ENCODE results near the gene LCA5. TPM values are rescaled to one million over a fixed set of nuclear protein-coding genes. Genes with fewer than 3 reads are reported as not detected.
"Not testable (repeated sequence)": the region's sequence is repeated elsewhere in the genome, so short reads cannot be mapped to it uniquely, and the experiment has no call there.

LCA5 gene
- total RNA-seq, 1 experiment from 2014 or later: 6.5 TPM

- H3K27ac ChIP-seq: no peak overlapping the region
- no peak overlapping the region for H3K4me3 ChIP-seq
- no peaks in the 10 kb centered on the region for H3K9me3 ChIP-seq (replicated peaks)
- H3K4me1 ChIP-seq: 0 out of 2 replicates have a peak, but pooled peaks cover 4% of the 10 kb centered on the region
- DNase-seq: peak in 1 of 2 experiments; percentile 58
- H3K36me3 ChIP-seq: no peaks in the 10 kb centered on the region
- no peaks in the 10 kb centered on the region for H3K27me3 ChIP-seq
Measured at GRCh38 chr6:79466207-79466834, 70.9 kb downstream of the LCA5 start.

GRCh38 chr6:79465381-79465780 lies 71.8 kb downstream of the LCA5 start:
- Histone ChIP-seq H3K9me3 (replicated peaks) (no peaks in the 10 kb centered on the region), H3K36me3 (no peaks in the 10 kb centered on the region), H3K27ac (no peak overlapping the region), H3K4me3 (no peak overlapping the region), H3K4me1 (0 out of 2 replicates have a peak, but pooled peaks cover 4% of the 10 kb centered on the region), H3K27me3 (no peaks in the 10 kb centered on the region)
- DNase-seq: peak in 1 of 2 experiments; percentile 21

- Histone ChIP-seq H3K27me3 (no peaks in the 10 kb centered on the region), H3K4me1 (0 out of 2 replicates have a peak, but pooled peaks cover 4% of the 10 kb centered on the region), H3K4me3 (no peak overlapping the region), H3K27ac (no peak overlapping the region), H3K9me3 (replicated peaks) (no peaks in the 10 kb centered on the region), H3K36me3 (no peaks in the 10 kb centered on the region)
- DNase-seq: no peak
Measured at GRCh38 chr6:79463621-79464050, 73.6 kb downstream of the LCA5 start.

GRCh38 chr6:79461205-79461604 lies 76.0 kb downstream of the LCA5 start:
- DNase-seq: no peak
- H3K9me3 ChIP-seq (replicated peaks): peaks cover 4% of the 10 kb centered on the region; the same call in 1 of the 2 replicates
- H3K27ac ChIP-seq: no peak overlapping the region
- no peaks in the 10 kb centered on the region for H3K36me3 ChIP-seq
- H3K4me1 ChIP-seq: peaks cover 4% of the 10 kb centered on the region; the same call in 1 of the 2 replicates
- no peak overlapping the region for H3K4me3 ChIP-seq
- H3K27me3 ChIP-seq: no peaks in the 10 kb centered on the region

- Histone ChIP-seq H3K4me1 (peaks cover 13% of the 10 kb centered on the region), H3K36me3 (no peaks in the 10 kb centered on the region), H3K27ac (no peak overlapping the region), H3K27me3 (no peaks in the 10 kb centered on the region), H3K9me3 (replicated peaks) (peaks cover 4% of the 10 kb centered on the region; the same call in 1 of the 2 replicates), H3K4me3 (no peak overlapping the region)
- DNase-seq: peak; percentile 26 to 69
Measured at GRCh38 chr6:79455446-79455845, 81.8 kb downstream of the LCA5 start.

GRCh38 chr6:79453558-79454042 lies 83.6 kb downstream of the LCA5 start:
- Histone ChIP-seq H3K4me1 (peaks cover 13% of the 10 kb centered on the region), H3K9me3 (replicated peaks) (peaks cover 4% of the 10 kb centered on the region; the same call in 1 of the 2 replicates), H3K36me3 (no peaks in the 10 kb centered on the region), H3K27me3 (no peaks in the 10 kb centered on the region), H3K27ac (no peak overlapping the region), H3K4me3 (no peak overlapping the region)
- no peak for DNase-seq

GRCh38 chr6:79450984-79451383 lies 86.2 kb downstream of the LCA5 start:
- no peaks in the 10 kb centered on the region for H3K9me3 ChIP-seq (replicated peaks)
- H3K4me3 ChIP-seq: no peak overlapping the region
- DNase-seq: no peak
- no peaks in the 10 kb centered on the region for H3K36me3 ChIP-seq
- no peak overlapping the region for H3K27ac ChIP-seq
- peaks cover 13% of the 10 kb centered on the region for H3K4me1 ChIP-seq
- no peaks in the 10 kb centered on the region for H3K27me3 ChIP-seq

- peaks cover 4% of the 10 kb centered on the region for H3K4me1 ChIP-seq
- H3K27me3 ChIP-seq: no peaks in the 10 kb centered on the region
Measured at GRCh38 chr6:79446006-79446405, 91.2 kb downstream of the LCA5 start.

GRCh38 chr6:79443876-79444275 lies 93.4 kb downstream of the LCA5 start:
- H3K9me3 ChIP-seq (replicated peaks); DNase-seq; H3K27ac ChIP-seq; H3K4me3 ChIP-seq; H3K27me3 ChIP-seq; H3K4me1 ChIP-seq; H3K36me3 ChIP-seq: not testable (repeated sequence)

More at GRCh38 chr6:79446006-79446405, 91.2 kb downstream of the LCA5 start:
- Histone ChIP-seq H3K4me3 (no peak overlapping the region), H3K27ac (no peak overlapping the region; the same call in 1 of the 2 replicates), H3K9me3 (replicated peaks) (0 out of 2 replicates have a peak, but pooled peaks cover 4% of the 10 kb centered on the region), H3K36me3 (no peaks in the 10 kb centered on the region)
- no peak for DNase-seq

- DNase-seq: no peak
- Histone ChIP-seq H3K4me3 (no peak overlapping the region), H3K9me3 (replicated peaks) (0 out of 2 replicates have a peak, but pooled peaks cover 4% of the 10 kb centered on the region), H3K27me3 (no peaks in the 10 kb centered on the region), H3K4me1 (peaks cover 4% of the 10 kb centered on the region), H3K27ac (no peak overlapping the region), H3K36me3 (no peaks in the 10 kb centered on the region)
Measured at GRCh38 chr6:79441192-79441591, 96.0 kb downstream of the LCA5 start.

- Histone ChIP-seq H3K9me3 (replicated peaks) (0 out of 2 replicates have a peak, but pooled peaks cover 4% of the 10 kb centered on the region), H3K4me3 (no peak overlapping the region), H3K4me1 (peaks cover 3% of the 10 kb centered on the region; the same call in 1 of the 2 replicates), H3K27me3 (no peaks in the 10 kb centered on the region), H3K27ac (no peak overlapping the region), H3K36me3 (no peaks in the 10 kb centered on the region)
- no peak for DNase-seq
Measured at GRCh38 chr6:79440598-79440997, 96.6 kb downstream of the LCA5 start.

- Histone ChIP-seq H3K4me3 (no peak overlapping the region), H3K36me3 (no peaks in the 10 kb centered on the region), H3K9me3 (replicated peaks) (no peaks in the 10 kb centered on the region), H3K27ac (no peak overlapping the region), H3K27me3 (no peaks in the 10 kb centered on the region), H3K4me1 (peaks cover 3% of the 10 kb centered on the region; the same call in 1 of the 2 replicates)
- no peak for DNase-seq
Measured at GRCh38 chr6:79438030-79438429, 99.2 kb downstream of the LCA5 start.

- DNase-seq: no peak
- no peaks in the 10 kb centered on the region for H3K36me3 ChIP-seq
- no peak overlapping the region for H3K4me3 ChIP-seq
- no peaks in the 10 kb centered on the region for H3K9me3 ChIP-seq (replicated peaks)
- H3K27ac ChIP-seq: no peak overlapping the region
- peaks cover 3% of the 10 kb centered on the region; the same call in 1 of the 2 replicates for H3K4me1 ChIP-seq
- no peaks in the 10 kb centered on the region for H3K27me3 ChIP-seq
Measured at GRCh38 chr6:79436241-79436640, 101.0 kb downstream of the LCA5 start.

- H3K4me3 ChIP-seq: no peak overlapping the region
- DNase-seq: peak in 1 of 2 experiments; percentile 30
- H3K4me1 ChIP-seq: peaks cover 3% of the 10 kb centered on the region; the same call in 1 of the 2 replicates
- H3K36me3 ChIP-seq: no peaks in the 10 kb centered on the region
- H3K27me3 ChIP-seq: no peaks in the 10 kb centered on the region
- no peak overlapping the region for H3K27ac ChIP-seq
- no peaks in the 10 kb centered on the region for H3K9me3 ChIP-seq (replicated peaks)
Measured at GRCh38 chr6:79435746-79436145, 101.5 kb downstream of the LCA5 start.
